SU-DHL-6 (cell line): Measurements from ENCODE around the gene MMAB.

Experiments used
- H2AFZ ChIP-seq: fragments of 200-600 bp; sonication (generic); 2 replicates; pipeline ENCODE4 v1.6.1; 2014; ENCODE audit warnings: low read depth, mild to moderate bottlenecking, moderate library complexity, mixed read lengths, antibody characterized with exemption, low read length; ENCODE audit not compliant: severe bottlenecking
- H3F3A ChIP-seq: fragments of 200-600 bp; shearing (Covaris generic); 2 replicates; pipeline ENCODE4 v1.6.0; 2016; ENCODE audit warnings: antibody characterized with exemption, mild to moderate bottlenecking; ENCODE audit not compliant: insufficient read depth
- H3K27ac ChIP-seq: fragments of 200-600 bp; sonication (generic); 2 replicates; pipeline ENCODE4 v1.5.1; 2016; ENCODE audit warnings: low read depth, mild to moderate bottlenecking, low read length, moderate library complexity, mixed read lengths
- H3K27me3 ChIP-seq: fragments of 200-600 bp; sonication (generic), shearing (Covaris generic); 2 replicates; pipeline ENCODE4 v1.6.0; 2014; ENCODE audit warnings: mild to moderate bottlenecking, low read length
- H3K36me3 ChIP-seq: fragments of 200-600 bp; sonication (generic); 2 replicates; pipeline ENCODE4 v1.6.1; 2014; ENCODE audit warnings: mild to moderate bottlenecking, low read length, mixed read lengths
- H3K4me2 ChIP-seq: fragments of 300-600, 200-600 bp; shearing (Covaris generic), sonication (generic); 2 replicates; pipeline ENCODE4 v1.6.0; 2014; ENCODE audit warnings: low read length, low read depth, mild to moderate bottlenecking; ENCODE audit not compliant: poor library complexity, severe bottlenecking
- H3K4me3 ChIP-seq: fragments of 200-600 bp; sonication (generic); 2 replicates; pipeline ENCODE4 v1.5.1; 2014; ENCODE audit warnings: antibody characterized with exemption, low read length, mild to moderate bottlenecking, mixed read lengths; ENCODE audit not compliant: insufficient read depth, poor library complexity, severe bottlenecking
- H3K79me2 ChIP-seq: fragments of 200-600 bp; sonication (generic); 2 replicates; pipeline ENCODE4 v1.6.1; 2014; ENCODE audit warnings: mild to moderate bottlenecking, low read length, moderate library complexity; ENCODE audit not compliant: insufficient read depth
- H3K9ac ChIP-seq: fragments of 200-600 bp; sonication (generic); 2 replicates; pipeline ENCODE4 v1.7.0; 2014; ENCODE audit warnings: mild to moderate bottlenecking, low read length
- H3K9me2 ChIP-seq: fragments of 200-600 bp; sonication (generic); replicated peaks from 2 replicates; pipeline ENCODE4 v1.6.1; 2014; ENCODE audit warnings: low read length; ENCODE audit not compliant: insufficient read depth
- H3K9me3 ChIP-seq: fragments of 200-600 bp; sonication (generic); 2 replicates; pipeline ENCODE4 v1.6.1; 2014; ENCODE audit warnings: low read length, mixed read lengths; ENCODE audit not compliant: insufficient read depth
- H4K20me1 ChIP-seq: fragments of 200-600 bp; sonication (generic); 2 replicates; pipeline ENCODE4 v1.6.1; 2014; ENCODE audit warnings: low read depth, mild to moderate bottlenecking, antibody characterized with exemption, low read length, moderate library complexity, mixed read lengths
- EZH2phosphoT487 ChIP-seq: fragments of 200-600 bp; sonication (generic), shearing (Covaris generic); conservative IDR thresholded peaks from 2 replicates; pipeline ENCODE4 v1.6.1; 2018; ENCODE audit warnings: mild to moderate bottlenecking, antibody characterized with exemption, low read length, moderate library complexity, mixed read lengths
- TF ChIP-seq, protein P1 (sequence below): fragments of 200-600 bp; sonication (generic); IDR thresholded peaks from one replicate; pipeline ENCODE4 v1.5.1; 2017; ENCODE audit warnings: antibody characterized with exemption, mild to moderate bottlenecking, low read length, moderate library complexity; ENCODE audit not compliant: insufficient read depth, poor library complexity, severe bottlenecking

MMAB gene

DNA sequence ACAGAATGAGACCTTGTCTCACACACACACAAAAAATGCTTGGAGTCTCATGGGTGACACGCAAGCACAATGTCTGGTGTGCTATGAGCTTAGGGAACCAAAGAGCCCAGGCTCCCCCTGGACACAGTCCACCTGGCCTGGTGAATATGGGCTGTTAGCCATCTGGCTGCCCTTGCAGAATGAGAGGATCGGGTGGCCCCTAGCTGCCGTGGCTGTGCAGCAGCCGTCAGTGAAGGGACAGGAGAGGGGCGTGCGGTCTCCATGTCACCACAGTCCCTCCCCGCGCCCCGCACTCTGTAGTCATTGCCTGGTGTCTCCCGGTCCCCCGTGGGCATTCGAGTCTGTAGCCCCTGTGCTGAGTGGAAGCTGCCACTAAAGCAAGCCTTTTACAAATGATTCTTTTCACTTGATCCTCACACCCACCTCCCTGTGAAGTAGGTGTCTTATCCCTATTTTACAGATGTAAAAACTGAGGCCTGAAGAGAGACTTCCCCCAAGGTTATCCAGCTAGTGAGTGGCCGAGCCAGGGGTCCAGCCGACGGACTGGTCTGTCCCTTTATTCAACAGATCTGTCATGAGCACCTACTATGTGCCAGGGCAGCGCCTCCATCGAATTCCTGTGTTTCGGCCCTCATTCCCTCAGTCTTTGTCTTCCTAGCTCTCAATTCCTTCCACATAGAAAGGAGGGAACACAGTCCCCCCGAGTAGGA lies 19.0 kb upstream of the MMAB start:
- H3K36me3 ChIP-seq = no peaks in the 10 kb centered on the region
- H3K79me2 ChIP-seq = no peaks in the 10 kb centered on the region
- H3K4me2 ChIP-seq = no peak overlapping the region
- no peak overlapping the region for H3K9ac ChIP-seq
- no peak overlapping the region for H2AFZ ChIP-seq
- H3K9me2 ChIP-seq = no peaks in the 10 kb centered on the region
- no peak overlapping the region for H3K27ac ChIP-seq
- H4K20me1 ChIP-seq = no peaks in the 10 kb centered on the region
- H3K9me3 ChIP-seq = no peaks in the 10 kb centered on the region
- no peaks in the 10 kb centered on the region for H3K27me3 ChIP-seq
- H3K4me3 ChIP-seq = no peak overlapping the region
- no peak for TF ChIP-seq EZH2phosphoT487
- TF ChIP-seq, protein P1, sequence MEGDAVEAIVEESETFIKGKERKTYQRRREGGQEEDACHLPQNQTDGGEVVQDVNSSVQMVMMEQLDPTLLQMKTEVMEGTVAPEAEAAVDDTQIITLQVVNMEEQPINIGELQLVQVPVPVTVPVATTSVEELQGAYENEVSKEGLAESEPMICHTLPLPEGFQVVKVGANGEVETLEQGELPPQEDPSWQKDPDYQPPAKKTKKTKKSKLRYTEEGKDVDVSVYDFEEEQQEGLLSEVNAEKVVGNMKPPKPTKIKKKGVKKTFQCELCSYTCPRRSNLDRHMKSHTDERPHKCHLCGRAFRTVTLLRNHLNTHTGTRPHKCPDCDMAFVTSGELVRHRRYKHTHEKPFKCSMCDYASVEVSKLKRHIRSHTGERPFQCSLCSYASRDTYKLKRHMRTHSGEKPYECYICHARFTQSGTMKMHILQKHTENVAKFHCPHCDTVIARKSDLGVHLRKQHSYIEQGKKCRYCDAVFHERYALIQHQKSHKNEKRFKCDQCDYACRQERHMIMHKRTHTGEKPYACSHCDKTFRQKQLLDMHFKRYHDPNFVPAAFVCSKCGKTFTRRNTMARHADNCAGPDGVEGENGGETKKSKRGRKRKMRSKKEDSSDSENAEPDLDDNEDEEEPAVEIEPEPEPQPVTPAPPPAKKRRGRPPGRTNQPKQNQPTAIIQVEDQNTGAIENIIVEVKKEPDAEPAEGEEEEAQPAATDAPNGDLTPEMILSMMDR = no peak
- no peaks in the 10 kb centered on the region for H3F3A ChIP-seq

DNA sequence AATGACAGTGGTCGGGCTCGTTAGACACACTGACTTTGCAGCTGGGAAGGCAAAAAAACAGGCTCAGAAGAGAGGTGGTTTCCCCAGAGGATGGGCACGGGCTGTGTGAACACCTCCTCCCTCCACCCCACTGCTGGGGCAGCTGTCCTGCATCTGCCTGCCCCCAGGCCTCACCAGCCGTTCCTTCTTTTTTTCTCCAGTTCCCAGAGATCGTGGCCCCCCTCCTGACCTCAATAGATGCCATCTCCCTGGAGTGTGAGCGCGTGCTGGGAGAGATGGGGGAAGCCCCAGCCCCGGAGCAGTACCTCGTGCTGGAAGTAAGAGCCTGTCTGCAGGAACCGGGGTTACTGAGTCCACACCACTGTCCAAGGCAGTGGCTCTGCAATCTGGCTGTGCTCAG lies 17.7 kb upstream of the MMAB start:
- H3K27ac ChIP-seq = no peak overlapping the region
- H3K4me2 ChIP-seq = no peak overlapping the region
- H3K27me3 ChIP-seq = no peaks in the 10 kb centered on the region
- TF ChIP-seq, protein P1 = no peak
- no peak for TF ChIP-seq EZH2phosphoT487
- no peak overlapping the region for H3K4me3 ChIP-seq
- H3F3A ChIP-seq = no peaks in the 10 kb centered on the region
- H2AFZ ChIP-seq = no peak overlapping the region
- H4K20me1 ChIP-seq = no peaks in the 10 kb centered on the region
- H3K9me2 ChIP-seq = no peaks in the 10 kb centered on the region
- no peaks in the 10 kb centered on the region for H3K79me2 ChIP-seq
- H3K9me3 ChIP-seq = no peaks in the 10 kb centered on the region
- no peaks in the 10 kb centered on the region for H3K36me3 ChIP-seq
- H3K9ac ChIP-seq = no peak overlapping the region

GRCh38 chr12:109590566-109590965 lies 17.3 kb upstream of the MMAB start:
- H3K9me2 ChIP-seq = no peaks in the 10 kb centered on the region
- H3K9ac ChIP-seq = no peak overlapping the region
- H2AFZ ChIP-seq = no peak overlapping the region
- H3K9me3 ChIP-seq = no peaks in the 10 kb centered on the region
- no peaks in the 10 kb centered on the region for H3K36me3 ChIP-seq
- no peaks in the 10 kb centered on the region for H3F3A ChIP-seq
- H3K27me3 ChIP-seq = no peaks in the 10 kb centered on the region
- no peak overlapping the region for H3K4me2 ChIP-seq
- H3K4me3 ChIP-seq = no peak overlapping the region
- TF ChIP-seq EZH2phosphoT487 = no peak
- TF ChIP-seq, protein P1 = no peak
- no peak overlapping the region for H3K27ac ChIP-seq
- no peaks in the 10 kb centered on the region for H3K79me2 ChIP-seq
- H4K20me1 ChIP-seq = no peaks in the 10 kb centered on the region
